Stimulated activated CD4-positive, alpha-beta T cell treated with anti-CD3 and anti-CD28 coated beads, TNF-alpha, amount 100 ng/mL, for 1 hour (primary cell): ENCODE results near the gene ZNF831.
A peak's percentile ranks its signal among the peaks of the same experiment; 100 is the strongest.

Experiments
- DNase-seq, 3 donors: peaks; one replicate each; pipeline ENCODE4 v3.0.0-alpha.2; 2020; ENCODE audit warnings: low read depth in 3 of 3, low spot score in 1 of 3

Gene ZNF831

DNA sequence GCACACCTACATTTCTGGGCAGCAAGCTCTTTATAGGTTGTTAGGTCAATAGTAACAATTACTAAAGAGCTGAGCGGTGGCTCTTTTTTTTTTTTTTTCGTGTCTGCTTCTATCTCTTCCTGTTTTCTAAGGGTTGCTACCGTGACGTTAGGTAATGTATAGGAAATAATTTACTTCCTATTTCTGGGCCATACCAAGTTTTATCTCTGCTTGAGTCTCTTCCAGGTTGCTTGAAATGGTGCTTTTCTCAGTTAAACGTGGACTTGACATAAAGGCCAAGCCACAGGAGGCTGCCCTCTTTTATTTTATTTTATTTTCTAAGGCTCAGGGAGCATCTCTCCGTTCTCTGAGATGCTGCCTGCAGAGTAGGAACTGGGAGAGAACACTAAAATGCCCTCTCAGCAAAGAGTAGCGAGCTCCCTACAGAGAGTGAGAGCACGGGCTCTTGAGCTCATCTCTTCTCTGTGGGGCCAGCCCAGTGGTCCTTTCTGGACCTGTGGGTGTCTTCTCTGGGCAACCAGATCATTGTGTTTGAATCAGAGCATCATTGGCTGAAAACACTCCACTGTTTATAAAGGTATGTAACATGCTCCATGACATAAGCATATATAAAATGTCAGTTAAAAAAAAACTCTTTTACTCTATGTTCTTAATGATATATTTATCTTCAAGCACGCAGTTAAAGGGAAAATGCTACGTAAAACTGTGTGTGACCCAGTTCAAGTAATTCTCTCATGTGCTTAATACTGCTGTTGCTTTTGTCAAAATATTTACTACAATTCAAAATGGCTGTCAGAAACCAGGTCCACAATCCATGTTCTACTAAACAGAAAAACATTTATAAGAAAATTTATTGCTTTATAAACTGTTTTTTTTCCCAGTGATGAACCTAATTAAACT lies at the start of gene ZNF831:
Gene ZNF831, plus strand, starts transcription at position 191 of the 900 bp plus-strand sequence. CDS start 27,199 bp downstream, outside the sequence.
- no peak for DNase-seq

DNA sequence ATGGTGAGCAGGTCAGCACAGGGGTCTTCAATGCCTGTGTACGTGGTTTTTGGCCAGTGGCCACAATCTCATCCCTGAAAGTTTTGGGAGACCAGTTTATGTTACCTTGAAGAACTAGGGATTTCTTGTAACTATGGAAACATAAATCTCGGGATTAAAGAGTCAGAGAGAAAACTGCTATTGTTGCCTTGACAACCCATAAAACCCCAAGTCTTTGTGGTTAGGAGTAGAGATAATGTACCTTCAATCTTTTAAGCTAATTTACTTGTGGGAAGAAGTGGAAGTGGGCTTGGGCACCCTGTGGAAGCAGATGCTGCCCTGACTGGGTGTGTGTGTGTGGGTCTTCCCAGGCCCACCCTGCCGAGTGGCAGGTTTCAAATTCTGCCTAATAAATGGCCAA lies 46.1 kb upstream of the ZNF831 start:
- DNase-seq, result no peak

DNA sequence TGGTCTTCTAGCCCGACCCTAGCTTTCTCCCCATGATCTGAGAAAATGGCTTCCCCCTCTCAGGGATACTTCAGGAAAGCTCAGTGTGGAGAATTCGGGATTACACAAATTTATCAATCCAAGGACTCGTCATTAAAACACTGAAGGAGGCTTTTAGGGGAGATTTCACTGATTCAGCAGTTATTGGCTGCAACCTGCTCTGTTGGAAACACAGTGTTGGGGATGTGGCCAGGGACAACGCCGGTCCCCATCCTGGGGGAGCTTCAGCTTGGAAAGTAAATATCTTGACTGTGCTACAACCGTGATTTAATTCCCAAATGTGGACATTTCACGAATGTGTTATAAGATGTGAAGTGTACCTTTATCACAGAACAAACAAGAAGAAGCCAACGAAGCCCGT lies 44.8 kb upstream of the ZNF831 start:
- no peak for DNase-seq

DNA sequence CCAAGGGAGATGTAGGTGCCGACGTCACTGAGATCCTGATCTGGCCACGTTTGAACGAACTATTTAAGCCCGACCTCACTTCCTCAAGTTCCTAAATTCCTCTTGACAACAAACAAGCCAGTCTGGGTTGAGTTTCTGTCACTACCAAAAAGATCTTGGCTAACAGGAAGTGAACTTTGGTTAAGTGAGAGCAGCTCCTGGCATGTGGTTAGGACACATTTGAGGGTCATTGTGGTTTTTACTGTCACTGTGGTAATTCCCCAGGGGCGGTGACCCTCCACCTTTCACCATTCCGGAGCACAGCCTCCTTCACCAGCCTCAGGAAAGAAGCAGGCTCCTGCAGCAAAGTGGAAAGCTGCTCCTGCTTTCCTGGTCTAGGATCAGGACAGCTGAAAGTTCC lies 43.1 kb upstream of the ZNF831 start:
- no peak for DNase-seq

DNA sequence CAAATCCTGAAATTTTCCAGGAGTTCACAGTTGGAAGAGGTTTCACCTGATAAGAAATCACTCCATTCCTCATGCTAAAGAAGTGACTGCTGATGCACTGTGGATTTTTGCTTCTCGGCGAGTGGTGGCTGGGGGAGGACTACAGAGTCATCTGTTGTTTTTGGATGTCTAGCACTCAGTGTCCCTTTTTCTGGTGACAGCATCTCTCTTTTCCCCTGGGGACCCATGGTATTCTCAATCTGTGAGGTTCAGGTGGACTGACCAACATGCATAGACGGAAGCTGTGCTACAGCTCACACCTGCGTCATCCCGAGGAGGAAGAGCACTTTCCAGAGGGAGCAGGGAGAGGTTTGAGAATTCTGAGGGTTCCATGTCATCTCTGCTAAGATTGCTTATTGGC lies 42.7 kb upstream of the ZNF831 start:
- no peak for DNase-seq

DNA sequence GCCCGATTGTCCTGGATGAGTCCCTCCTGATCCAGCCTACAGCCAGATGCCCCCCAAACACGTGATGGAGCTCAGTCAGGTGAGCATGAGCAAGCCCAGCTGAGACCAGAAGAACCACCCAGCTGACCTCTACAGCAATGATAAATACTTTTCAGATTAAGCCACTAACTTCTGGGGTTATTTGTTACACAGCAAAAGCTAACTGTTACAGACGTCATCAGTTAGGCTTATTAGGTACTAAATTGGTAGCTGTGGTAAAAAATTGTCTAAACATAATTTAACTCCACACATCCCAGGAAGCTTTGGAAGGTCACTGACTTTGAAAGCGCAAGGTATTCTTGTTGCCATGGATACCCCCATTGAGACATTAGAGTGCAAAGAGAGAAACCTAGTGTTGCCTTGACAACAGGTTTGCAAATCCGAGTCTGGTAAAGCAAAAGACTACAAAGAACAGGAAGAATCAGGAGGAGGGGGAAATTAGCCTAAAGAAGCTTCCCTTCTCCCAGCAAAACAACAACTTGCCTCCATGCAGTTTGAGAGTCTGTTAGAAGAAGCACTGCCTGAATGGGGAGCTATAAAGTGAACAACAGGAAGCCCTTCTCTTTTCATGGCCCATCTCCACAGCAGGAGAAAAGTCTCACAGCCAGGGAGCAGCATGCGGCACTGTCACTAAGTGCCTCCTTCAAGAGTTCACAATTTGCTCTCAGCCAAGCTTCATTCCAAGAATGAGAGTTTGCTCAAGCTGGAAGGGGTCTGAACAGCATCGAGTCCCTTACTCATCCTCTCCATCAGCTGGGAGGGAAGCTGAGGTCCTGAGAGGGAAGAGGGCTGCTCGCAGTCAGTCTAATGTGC lies 41.7 kb upstream of the ZNF831 start:
- no peak for DNase-seq

DNA sequence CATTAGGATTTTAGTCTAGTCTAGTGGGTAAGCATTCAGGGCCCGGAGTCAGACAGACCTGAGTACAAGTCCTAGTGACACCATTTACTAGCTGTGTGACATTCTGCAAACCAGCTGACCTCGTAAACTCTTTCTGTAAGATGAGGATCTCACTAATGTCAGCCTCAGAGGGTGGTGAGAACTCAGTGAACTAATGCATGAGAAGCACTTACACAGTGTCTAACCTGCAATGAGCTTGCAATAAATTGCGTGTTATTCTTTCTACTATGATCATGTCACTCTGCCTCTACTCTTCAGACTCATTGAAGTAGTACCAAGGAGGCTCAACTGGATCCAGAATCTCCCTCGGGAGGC lies 41.1 kb upstream of the ZNF831 start:
- DNase-seq, result no peak

DNA sequence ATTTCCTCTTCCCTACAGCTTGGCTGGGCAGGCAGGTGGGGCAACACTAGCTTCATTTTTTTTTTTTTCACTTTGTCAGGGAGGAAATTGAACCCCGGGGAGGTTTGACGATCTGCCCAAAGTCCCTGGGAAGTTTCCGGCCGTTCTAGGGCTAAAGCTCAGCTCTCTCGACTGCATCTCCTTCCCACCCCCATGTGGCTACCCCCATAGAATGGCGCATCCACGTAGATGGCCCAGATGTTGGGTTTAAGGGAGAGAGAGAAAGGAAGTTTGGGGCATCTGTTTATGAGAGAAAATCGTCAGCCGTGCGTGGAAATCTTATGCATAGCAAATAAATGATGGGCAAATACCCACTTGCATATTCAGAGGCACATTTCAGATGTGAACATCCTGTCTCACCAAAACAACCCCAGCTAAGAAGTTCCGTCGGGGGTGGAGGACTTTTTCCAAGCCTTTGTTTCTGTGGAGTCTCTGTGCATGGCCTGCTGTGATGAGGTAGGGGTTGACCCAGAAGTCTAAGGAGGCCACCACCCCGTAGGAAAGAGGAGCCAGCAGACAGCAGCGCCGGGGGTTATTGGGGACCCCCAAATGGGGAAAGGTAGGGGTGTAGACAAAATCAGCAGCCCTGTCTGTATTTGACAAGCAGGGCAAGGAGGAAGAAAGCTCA lies 40.5 kb upstream of the ZNF831 start:
- DNase-seq, result peak in 1 of 3 donors; percentile 44

DNA sequence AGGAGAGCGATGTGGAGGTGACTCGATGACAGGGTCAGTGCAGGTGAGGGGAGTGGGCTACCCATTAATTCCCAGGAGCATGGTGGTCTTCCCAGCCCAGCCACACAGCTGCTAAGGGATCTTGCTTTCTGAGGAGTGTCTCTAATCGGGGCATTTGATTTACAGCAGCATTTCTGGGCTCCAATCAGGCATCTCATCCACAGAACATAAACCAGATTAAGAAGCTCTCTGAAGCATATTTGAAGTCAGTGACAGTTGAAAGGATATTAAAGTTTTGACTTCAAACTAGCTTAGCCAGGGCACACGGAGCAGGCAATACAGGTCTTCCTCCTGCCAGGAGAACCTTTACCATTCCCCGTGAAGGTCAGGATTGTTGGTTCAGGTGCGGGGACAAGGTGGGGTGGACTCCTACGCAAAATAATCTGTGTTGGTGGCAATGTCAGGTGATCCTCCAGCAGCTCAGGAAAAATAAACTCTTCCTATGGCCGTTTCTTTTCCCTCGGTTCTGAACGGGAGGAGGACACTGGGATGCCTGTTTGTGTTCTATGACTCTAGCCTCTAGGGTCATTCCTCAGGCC lies 39.9 kb upstream of the ZNF831 start:
- DNase-seq, result no peak

DNA sequence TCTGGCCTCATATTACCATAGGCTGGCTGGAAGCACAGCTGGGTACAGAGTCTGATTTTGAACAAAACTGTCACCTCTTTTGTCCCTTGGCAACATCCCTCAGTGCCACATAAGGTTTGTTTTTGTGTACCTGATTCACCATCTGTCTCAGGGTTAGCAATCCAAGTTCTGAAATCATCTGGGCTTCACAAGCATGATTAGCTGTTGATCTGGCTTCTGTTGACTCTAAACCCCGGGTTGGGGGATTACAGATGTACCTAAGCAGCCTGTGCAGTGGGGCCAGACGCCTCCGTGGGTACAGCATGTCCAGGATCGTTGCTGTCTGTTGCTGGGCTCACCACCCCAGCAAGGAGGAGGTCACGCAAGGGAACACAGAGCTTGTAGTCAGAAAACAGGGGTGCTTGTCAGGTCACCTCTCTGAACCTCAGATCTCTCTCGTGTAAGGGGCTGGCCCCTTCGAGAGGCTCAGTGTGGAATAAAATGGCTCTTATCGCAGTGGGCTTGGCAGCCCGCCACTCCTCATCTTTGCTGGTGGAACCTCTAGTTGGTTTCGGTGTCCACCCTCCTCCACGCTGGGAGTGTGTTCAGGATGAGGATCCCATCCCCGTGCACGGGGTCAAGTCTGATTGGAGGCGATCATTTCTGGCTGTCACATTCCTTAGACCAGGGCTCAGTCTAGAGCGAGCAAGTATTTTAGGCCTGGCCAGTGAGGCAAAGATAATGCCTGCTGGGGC lies 39.2 kb upstream of the ZNF831 start:
- no peak for DNase-seq

DNA sequence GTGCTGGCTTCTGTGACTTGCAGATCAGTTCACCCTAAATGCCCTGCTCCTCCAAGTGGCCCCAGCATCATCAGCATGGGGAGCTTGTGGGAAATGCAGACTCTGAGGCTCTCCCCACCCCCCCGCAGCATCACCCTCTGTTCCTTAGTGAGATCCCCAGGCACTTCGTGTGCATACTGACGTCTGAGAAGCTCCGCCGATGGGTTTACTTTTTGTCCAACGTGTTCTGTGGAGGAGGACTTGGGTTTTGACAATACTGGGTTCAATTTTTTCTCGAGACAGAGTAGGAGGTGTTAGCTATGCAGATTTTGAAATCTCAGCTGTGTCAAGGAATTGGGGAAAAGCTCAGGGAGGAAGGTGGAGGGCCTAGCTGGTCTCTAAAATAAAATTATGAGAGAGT lies 38.3 kb upstream of the ZNF831 start:
- no peak for DNase-seq

DNA sequence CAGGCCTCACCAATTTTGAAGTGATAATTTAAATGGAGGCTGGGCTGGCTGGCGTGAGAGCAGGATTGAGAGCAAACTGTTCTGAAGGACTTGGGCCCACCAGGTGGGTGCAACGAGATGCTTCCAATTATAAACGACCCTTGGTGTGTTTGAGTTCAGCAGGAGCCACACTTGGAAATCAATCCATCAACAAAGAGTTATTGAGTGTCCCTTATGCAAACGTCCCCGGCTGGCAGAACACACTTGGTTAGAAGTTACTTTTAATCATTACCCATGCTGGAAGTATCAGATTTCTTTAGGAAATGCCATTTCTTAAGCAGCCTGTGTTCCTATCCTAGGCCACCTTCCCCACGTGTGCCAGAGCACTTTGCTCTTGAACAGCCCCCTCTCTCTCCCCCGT lies 37.8 kb upstream of the ZNF831 start:
- DNase-seq, result no peak

DNA sequence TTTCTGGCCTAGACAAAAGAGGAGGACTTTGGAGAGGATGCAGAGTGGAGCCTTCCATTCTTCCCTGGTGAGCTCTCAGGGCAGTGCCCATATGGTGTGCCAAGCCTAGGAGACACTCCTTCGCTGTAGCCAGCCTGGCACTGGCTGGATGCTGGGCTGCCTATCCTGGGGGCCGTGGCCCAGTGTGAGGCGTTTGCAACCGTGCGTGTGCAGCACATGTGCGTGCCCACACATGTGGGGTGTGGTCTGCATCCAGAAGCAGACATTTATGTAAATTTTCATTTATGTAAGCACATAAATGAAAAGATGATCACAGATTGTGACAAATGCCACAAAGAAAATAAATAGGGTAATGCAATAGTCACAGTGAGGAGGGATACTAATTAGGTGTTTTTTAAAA lies 35.8 kb upstream of the ZNF831 start:
- no peak for DNase-seq

DNA sequence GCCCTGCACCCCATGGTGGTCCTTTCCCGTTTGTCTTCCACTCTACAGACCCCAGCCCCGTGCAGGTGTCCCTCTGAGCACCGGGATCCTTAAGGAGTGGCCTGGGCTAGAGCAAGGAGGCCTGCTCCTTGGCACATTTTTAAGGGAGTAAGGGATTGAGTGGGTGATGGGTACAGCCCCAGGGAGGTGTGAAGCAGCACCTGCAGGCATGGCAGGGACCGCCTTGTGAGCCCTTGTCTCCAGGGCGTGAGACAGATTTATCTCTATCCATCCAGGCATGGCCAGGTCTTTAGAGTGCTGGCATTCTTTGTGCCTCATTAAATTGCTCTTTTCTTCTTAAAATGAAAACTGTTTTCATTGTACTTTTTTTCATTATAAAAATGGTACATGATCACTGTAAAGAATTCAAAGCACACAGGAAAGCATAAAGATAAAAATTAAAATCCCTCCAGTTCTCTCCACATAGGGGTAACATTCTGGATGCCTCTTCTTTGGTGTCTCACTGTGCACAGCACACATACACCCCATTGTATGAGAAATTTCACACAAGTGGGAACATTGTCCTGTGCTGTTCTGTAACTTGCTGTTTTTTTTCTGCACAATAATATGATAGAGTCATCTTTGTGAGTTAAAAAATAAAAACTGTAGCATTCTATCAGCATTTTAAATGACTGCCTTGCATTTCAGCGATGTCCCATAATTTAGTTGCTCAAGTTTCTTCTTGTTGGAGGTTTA lies 31.9 kb upstream of the ZNF831 start:
- no peak for DNase-seq

DNA sequence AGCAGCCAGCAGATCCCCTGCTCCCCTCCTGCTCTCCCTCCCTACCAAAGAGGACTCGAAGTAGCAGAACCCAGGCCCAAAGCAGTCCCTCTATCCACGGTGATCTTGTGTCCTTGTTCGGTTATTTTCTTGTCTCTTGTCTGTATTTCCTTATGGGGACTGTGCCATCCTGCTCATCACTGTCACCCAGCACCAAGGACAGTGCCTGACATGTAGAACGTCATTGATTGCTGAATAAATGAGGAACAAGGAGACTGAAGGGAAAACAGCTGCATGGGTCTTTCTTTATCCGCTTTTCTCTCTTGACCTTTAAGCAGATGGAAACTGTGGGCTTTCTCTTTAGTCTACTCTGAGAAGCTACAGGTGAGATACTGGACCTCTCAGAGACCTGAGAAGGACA lies 29.4 kb upstream of the ZNF831 start:
- DNase-seq, result no peak

DNA sequence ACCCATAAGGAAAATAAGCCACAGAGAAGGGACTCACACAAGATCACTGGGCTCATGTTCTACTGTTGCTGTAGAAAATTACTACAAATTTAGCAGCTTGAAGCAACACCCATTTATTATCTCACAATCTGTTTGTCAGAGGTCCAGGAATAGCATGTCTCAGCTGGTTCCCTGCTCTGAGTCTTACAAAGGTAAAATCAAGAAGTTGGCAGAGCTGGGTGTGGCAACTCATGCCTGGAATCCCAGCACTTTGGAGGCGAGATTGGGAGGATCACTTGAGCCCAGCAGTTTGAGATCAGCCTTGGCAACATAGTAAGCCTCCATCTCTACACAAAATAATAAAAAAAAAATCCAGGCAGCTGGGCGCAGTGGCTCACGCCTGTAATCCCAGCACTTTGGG lies 28.5 kb upstream of the ZNF831 start:
- no peak for DNase-seq

DNA sequence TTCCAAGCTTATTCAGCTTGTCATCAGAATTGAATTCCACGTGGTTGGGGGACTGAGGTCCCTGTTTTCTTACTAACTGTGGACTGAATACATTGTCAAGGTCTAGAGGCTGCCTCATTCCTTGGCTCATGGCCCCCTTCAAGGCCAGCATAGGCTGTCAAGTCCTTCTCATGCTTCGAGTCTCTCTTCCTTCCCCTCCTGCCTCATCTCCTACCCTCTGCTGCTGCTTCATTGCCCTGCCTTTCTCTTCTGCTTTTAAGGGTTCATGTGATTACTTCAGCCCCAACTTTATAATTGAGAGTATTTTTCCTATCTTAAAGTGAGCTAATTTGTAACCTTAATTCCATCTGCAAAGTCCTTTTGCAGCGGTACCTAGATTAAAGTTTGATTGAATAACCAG lies 27.6 kb upstream of the ZNF831 start:
- no peak for DNase-seq

DNA sequence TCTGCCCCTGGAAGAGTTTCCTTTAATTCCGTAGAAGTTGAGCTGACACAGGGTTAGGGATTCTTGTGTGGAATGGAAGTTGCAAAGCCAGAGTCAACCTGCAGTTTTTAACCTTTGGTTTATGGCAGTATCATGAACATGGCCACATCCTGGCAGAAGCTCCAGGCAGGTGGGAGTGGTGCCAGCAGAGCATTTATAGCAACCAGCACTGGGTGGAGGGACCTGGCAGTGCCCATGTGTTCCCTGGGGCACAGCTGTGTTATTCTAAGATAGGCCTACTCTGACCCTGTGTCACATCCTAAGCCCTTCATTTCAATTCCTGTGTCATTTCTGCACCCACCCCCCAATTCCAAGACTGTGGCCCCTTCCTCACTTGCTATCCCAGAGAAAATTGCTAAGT lies 26.1 kb upstream of the ZNF831 start:
- DNase-seq, result no peak

DNA sequence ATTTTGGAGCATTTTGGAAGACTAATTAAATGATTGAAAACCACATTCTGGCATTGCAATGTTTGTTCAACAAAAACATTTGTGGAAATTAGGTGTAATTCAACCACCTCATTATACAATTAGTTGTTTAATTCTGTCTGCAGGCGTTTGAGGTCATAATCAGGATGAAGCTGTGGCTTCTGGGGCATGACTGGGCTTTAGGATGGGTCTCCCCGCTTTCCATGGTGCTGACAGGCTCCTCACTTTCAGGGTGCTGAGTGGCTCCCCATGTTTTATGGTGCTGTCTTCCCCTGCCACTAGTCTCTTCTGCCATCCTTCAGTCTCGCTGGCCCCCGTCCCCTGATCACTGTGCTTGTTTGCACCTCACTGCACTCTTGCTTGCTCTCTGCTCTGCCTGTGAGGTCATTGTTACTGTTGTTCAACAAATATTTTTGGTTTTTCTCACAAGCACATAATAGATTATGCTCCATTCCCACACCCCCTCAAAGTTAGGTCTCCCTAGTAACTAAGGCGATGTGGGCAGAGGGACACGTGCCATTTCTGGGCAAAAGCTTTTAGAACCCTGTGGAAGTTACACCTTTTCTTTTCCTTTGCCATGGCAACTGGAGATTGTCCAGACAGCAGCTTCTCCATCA lies 25.4 kb upstream of the ZNF831 start:
- no peak for DNase-seq

DNA sequence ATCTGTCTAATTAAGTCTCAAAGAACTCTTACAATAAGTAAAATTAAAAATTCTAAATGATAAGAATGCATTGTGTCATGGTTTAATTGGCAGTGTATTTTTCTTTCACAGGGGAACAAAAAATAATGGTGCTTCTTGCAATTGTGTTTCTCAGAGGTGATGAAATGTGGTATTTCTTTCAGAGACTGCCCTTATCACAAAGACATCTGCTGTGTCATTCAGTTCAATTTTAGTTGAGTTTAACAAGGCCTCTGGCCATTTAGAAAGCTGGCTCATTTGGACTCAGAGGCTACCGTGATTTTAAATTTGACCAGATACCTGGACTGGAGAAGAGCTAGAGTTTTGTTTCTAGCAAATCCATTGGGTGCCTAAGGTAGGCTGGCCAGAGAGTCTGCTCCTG lies 23.6 kb upstream of the ZNF831 start:
- DNase-seq, result no peak
